Stimulated activated CD8-positive, alpha-beta memory T cell treated with anti-CD3 and anti-CD28 coated beads, Interleukin-4, amount 100 ng/mL, for 24 hours (primary cell): ENCODE measurements around the gene C1QL4.
"Not testable (repeated sequence)": the region's sequence is repeated elsewhere in the genome, so short reads cannot be mapped to it uniquely, and the experiment has no call there.

Experiments
- DNase-seq: peaks from one replicate; pipeline ENCODE4 v3.0.0-alpha.2; 2020; ENCODE audit warnings: low read depth

The C1QL4 gene

GRCh38 chr12:49301760-49302159, 35.2 kb downstream of the C1QL4 start:
- DNase-seq = no peak

- no peak for DNase-seq
Measured at GRCh38 chr12:49298160-49298559, 38.8 kb downstream of the C1QL4 start.

GRCh38 chr12:49297695-49298060, 39.3 kb downstream of the C1QL4 start:
- DNase-seq = no peak

- no peak for DNase-seq
Measured at GRCh38 chr12:49296836-49297694, 39.9 kb downstream of the C1QL4 start.

- DNase-seq = peak; percentile 47
Measured at GRCh38 chr12:49296034-49296835, 40.8 kb downstream of the C1QL4 start.

GRCh38 chr12:49295082-49295936, 41.7 kb downstream of the C1QL4 start, which contains the start of gene PRPH:
Gene PRPH (plus strand): TSS chr12:49295147. CDS start chr12:49295201, 54 bp downstream.
- DNase-seq = no peak

GRCh38 chr12:49294804-49295081, 42.2 kb downstream of the C1QL4 start:
- DNase-seq = no peak

- no peak for DNase-seq
Measured at GRCh38 chr12:49294086-49294803, 42.7 kb downstream of the C1QL4 start.

- DNase-seq = no peak
Measured at GRCh38 chr12:49293056-49293956, 43.7 kb downstream of the C1QL4 start.

- DNase-seq = no peak
Measured at GRCh38 chr12:49292729-49293055, 44.3 kb downstream of the C1QL4 start.

- no peak for DNase-seq
Measured at GRCh38 chr12:49288922-49289555, 47.9 kb downstream of the C1QL4 start.

- DNase-seq = peak; percentile 40
Measured at GRCh38 chr12:49288412-49288853, 48.6 kb downstream of the C1QL4 start.

GRCh38 chr12:49287876-49288275, 49.1 kb downstream of the C1QL4 start:
- no peak for DNase-seq

- no peak for DNase-seq
Measured at GRCh38 chr12:49284672-49285071, 52.3 kb downstream of the C1QL4 start.

GRCh38 chr12:49283541-49284429, 53.2 kb downstream of the C1QL4 start:
- no peak for DNase-seq

- DNase-seq = not testable (repeated sequence)
Measured at GRCh38 chr12:49282740-49283375, 54.1 kb downstream of the C1QL4 start.
